GM23248 (cell line): ENCODE measurements around the gene SHROOM2. TPM values are rescaled to one million over a fixed set of nuclear protein-coding genes. Genes with fewer than 3 reads are reported as not detected.

Source experiments
- DNase-seq: peaks from one replicate; pipeline ENCODE4 v3.0.0-alpha.2; 2015
- H2AFZ ChIP-seq: fragments of 200-600 bp; sonication (generic); 2 replicates; pipeline ENCODE4 v1.6.1; 2016; ENCODE audit warnings: antibody characterized with exemption
- H3F3A ChIP-seq: fragments of 200-600 bp; sonication (generic); 2 replicates; pipeline ENCODE4 v1.6.1; 2016; ENCODE audit warnings: mild to moderate bottlenecking, antibody characterized with exemption, mixed run types; ENCODE audit not compliant: insufficient read depth
- H3K27ac ChIP-seq: fragments of 200-600 bp; sonication (generic); 2 replicates; pipeline ENCODE4 v1.5.1; 2016; ENCODE audit warnings: mild to moderate bottlenecking
- H3K27me3 ChIP-seq: fragments of 200-600 bp; sonication (generic); replicated peaks from 2 replicates; pipeline ENCODE4 v1.6.1; 2016; ENCODE audit warnings: mild to moderate bottlenecking; ENCODE audit not compliant: insufficient read depth
- H3K36me3 ChIP-seq: fragments of 200-600 bp; sonication (generic); 2 replicates; pipeline ENCODE4 v1.6.1; 2016; ENCODE audit warnings: low read depth, mild to moderate bottlenecking
- H3K4me1 ChIP-seq: fragments of 200-600 bp; sonication (generic); 2 replicates; pipeline ENCODE4 v1.6.1; 2016; ENCODE audit warnings: mild to moderate bottlenecking; ENCODE audit not compliant: insufficient read depth
- H3K4me2 ChIP-seq: fragments of 200-600 bp; sonication (generic); one replicate; pipeline ENCODE4 v1.6.1; 2016; ENCODE audit warnings: mild to moderate bottlenecking; ENCODE audit not compliant: unreplicated experiment
- H3K4me3 ChIP-seq: fragments of 200-600 bp; sonication (generic); 2 replicates; pipeline ENCODE4 v1.5.1; 2016; ENCODE audit warnings: mild to moderate bottlenecking
- H3K79me2 ChIP-seq: fragments of 200-600 bp; sonication (generic); 2 replicates; pipeline ENCODE4 v1.6.1; 2016; ENCODE audit warnings: mild to moderate bottlenecking; ENCODE audit not compliant: insufficient read depth
- H3K9ac ChIP-seq: fragments of 200-600 bp; sonication (generic); 2 replicates; pipeline ENCODE4 v1.6.1; 2016; ENCODE audit warnings: mild to moderate bottlenecking
- H3K9me2 ChIP-seq: fragments of 200-600 bp; sonication (generic); 2 replicates; pipeline ENCODE4 v1.6.1; 2016; ENCODE audit warnings: mixed run types, mild to moderate bottlenecking, moderate library complexity; ENCODE audit not compliant: insufficient read depth
- H3K9me3 ChIP-seq: fragments of 200-600 bp; sonication (generic); one replicate; pipeline ENCODE4 v1.6.1; 2017; ENCODE audit warnings: low read depth
- H4K20me1 ChIP-seq: fragments of 200-600 bp; sonication (generic); 2 replicates; pipeline ENCODE4 v1.6.0; 2016; ENCODE audit not compliant: insufficient read depth
- EZH2 ChIP-seq: fragments of 200-600 bp; sonication (generic); IDR thresholded peaks from 2 replicates; pipeline ENCODE4 v1.6.1; 2018; ENCODE audit warnings: antibody characterized with exemption, mild to moderate bottlenecking; ENCODE audit not compliant: insufficient read depth, poor library complexity, severe bottlenecking
- EZH2phosphoT487 ChIP-seq: fragments of 200-600 bp; sonication (generic); IDR thresholded peaks from 2 replicates; pipeline ENCODE4 v1.6.1; 2018; ENCODE audit warnings: antibody characterized with exemption, moderate library complexity, mild to moderate bottlenecking, low read depth; ENCODE audit not compliant: insufficient read depth
- WGBS, 2 experiments: methylation state at CpG; one replicate each; pipeline ENCODE4 v1.1.6; 2015 to 2017; ENCODE audit warnings: low lambda C conversion rate in 2 of 2, low coverage in 1 of 2; ENCODE audit errors: missing lambda C conversion rate in 2 of 2; 5-methylcytosine and 5-hydroxymethylcytosine counted together
- in situ Hi-C: fragments of 300-500 bp; cut with MboI; formaldehyde crosslinking; loops from 2 replicates; pipeline ENCODE4 v1.15.0; 2020
- polyA plus RNA-seq: library from polyadenylated mRNA; unstranded; fragments of >200 nt; fragmentation: Nextera tagmentation; extraction: Ambion mirVana; gene quantifications from 2 replicates; pipeline ENCODE4 v1.2.1, GENCODE V29; 2016
- total RNA-seq: library from RNA; depleted of rRNA; stranded (reverse); fragments of >200 nt; shearing (Covaris generic); gene quantifications from 2 replicates; pipeline ENCODE4 v1.2.3, GENCODE V29; 2014

SHROOM2 gene
- total and polyA plus RNA-seq, 2 experiments from 2014 or later, result 0.22 to 0.63 TPM

GRCh38 chrX:9940421-9940820 lies 154.2 kb downstream of the SHROOM2 start:
- Histone ChIP-seq H3K4me1 (no peaks in the 10 kb centered on the region; the same call in 1 of the 2 replicates), H3K27ac (no peak overlapping the region), H3K4me3 (no peak overlapping the region), H3K27me3 (no peaks in the 10 kb centered on the region), H3F3A (no peaks in the 10 kb centered on the region), H3K9me3 (no peaks in the 10 kb centered on the region), H3K36me3 (no peaks in the 10 kb centered on the region), H2AFZ (no peak overlapping the region), H3K9me2 (no peaks in the 10 kb centered on the region), H3K4me2 (no peak overlapping the region), H4K20me1 (no peaks in the 10 kb centered on the region), H3K79me2 (no peaks in the 10 kb centered on the region), H3K9ac (no peak overlapping the region)
- 22 to 25% methylated on average over 12 to 14 of the region's 14 CpGs for WGBS, 2 experiments
- TF ChIP-seq EZH2phosphoT487 (no peak), EZH2 (no peak)
- DNase-seq, result peak; percentile 66
- in situ Hi-C loops, result no loop called here

- H3K4me1 ChIP-seq, result no peaks in the 10 kb centered on the region; the same call in 1 of the 2 replicates
- H3K36me3 ChIP-seq, result no peaks in the 10 kb centered on the region
- no peaks in the 10 kb centered on the region for H3K9me3 ChIP-seq
- no peak for TF ChIP-seq EZH2phosphoT487
- no peak for TF ChIP-seq EZH2
- DNase-seq, result no peak
- H3K27ac ChIP-seq, result no peak overlapping the region
- H2AFZ ChIP-seq, result no peak overlapping the region
- no peaks in the 10 kb centered on the region for H3F3A ChIP-seq
- H3K9me2 ChIP-seq, result no peaks in the 10 kb centered on the region
- in situ Hi-C loops, result no loop called here
- H3K27me3 ChIP-seq, result no peaks in the 10 kb centered on the region
- H4K20me1 ChIP-seq, result no peaks in the 10 kb centered on the region
- H3K79me2 ChIP-seq, result no peaks in the 10 kb centered on the region
- no peak overlapping the region for H3K9ac ChIP-seq
- no peak overlapping the region for H3K4me2 ChIP-seq
- 38 to 39% methylated on average over 6 of the region's 6 CpGs for WGBS, 2 experiments
- no peak overlapping the region for H3K4me3 ChIP-seq
These were observed 155.9 kb downstream of the SHROOM2 start for GRCh38 chrX:9942086-9942485.

GRCh38 chrX:9943420-9943819 lies 157.2 kb downstream of the SHROOM2 start:
- 86 to 87% methylated on average over 5 of the region's 5 CpGs for WGBS, 2 experiments
- Histone ChIP-seq H3K36me3 (no peaks in the 10 kb centered on the region), H3K79me2 (no peaks in the 10 kb centered on the region), H3K9me3 (no peaks in the 10 kb centered on the region), H3K4me2 (no peak overlapping the region), H3K4me1 (no peaks in the 10 kb centered on the region; the same call in 1 of the 2 replicates), H3K27ac (no peak overlapping the region), H3K4me3 (no peak overlapping the region), H2AFZ (no peak overlapping the region), H3K9ac (no peak overlapping the region), H4K20me1 (no peaks in the 10 kb centered on the region), H3K9me2 (no peaks in the 10 kb centered on the region), H3F3A (no peaks in the 10 kb centered on the region), H3K27me3 (peaks cover 4% of the 10 kb centered on the region; the same call in 1 of the 2 replicates)
- no peak for TF ChIP-seq EZH2
- no peak for TF ChIP-seq EZH2phosphoT487
- DNase-seq, result no peak
- in situ Hi-C loops, result no loop called here

- Histone ChIP-seq H3K9me3 (no peaks in the 10 kb centered on the region), H3K9ac (no peak overlapping the region), H3K27ac (no peak overlapping the region), H3F3A (no peaks in the 10 kb centered on the region), H3K4me3 (no peak overlapping the region), H3K4me1 (no peaks in the 10 kb centered on the region), H3K9me2 (no peaks in the 10 kb centered on the region), H3K36me3 (no peaks in the 10 kb centered on the region), H3K27me3 (peaks cover 4% of the 10 kb centered on the region; the same call in 1 of the 2 replicates), H2AFZ (no peak overlapping the region), H4K20me1 (no peaks in the 10 kb centered on the region), H3K4me2 (no peak overlapping the region), H3K79me2 (no peaks in the 10 kb centered on the region)
- 56 to 61% methylated on average over 7 to 10 of the region's 10 CpGs for WGBS, 2 experiments
- in situ Hi-C loops, result no loop called here
- DNase-seq, result no peak
- TF ChIP-seq EZH2phosphoT487 (no peak), EZH2 (no peak)
These were observed 161.0 kb downstream of the SHROOM2 start for GRCh38 chrX:9947131-9947794.
